Posterior vena cava (tissue), 2 donors: ENCODE results near the gene TIMM50. TPM values are rescaled to one million over a fixed set of nuclear protein-coding genes. Genes with fewer than 3 reads are reported as not detected.
"Not testable (repeated sequence)": the region's sequence is repeated elsewhere in the genome, so short reads cannot be mapped to it uniquely, and the experiment has no call there.

ENCODE experiments used
- DNase-seq: peaks from one replicate; pipeline ENCODE4 v3.0.0-alpha.2; 2020; ENCODE audit warnings: low spot score
- intact Hi-C, 2 donors: fragments of 100-400 bp; cut with DNase I; formaldehyde crosslinking; loops; one replicate each; pipeline versions ENCODE4 v1.14.1 to v1.14.2; 2022 to 2023
- long read RNA-seq, 2 donors: library from polyadenylated mRNA; unstranded; transcript quantifications; one replicate each; pipeline ENCODE4 v2.0.0, GENCODE V29; 2020 to 2021
- total RNA-seq, 2 donors: library from RNA; stranded (reverse); fragmentation: NEBNext Ultra II Directional; extraction: Animal tissue kit (Norgen Biotek cat#: 25700); gene quantifications; one replicate each; pipeline ENCODE4 v1.2.1, GENCODE V29; 2021
- donor health status: DM: yes; HTN: yes; CAD: no.
- donor health status: DM: yes; HTN: yes; CAD: no.

The TIMM50 gene
- 10 to 100 TPM; 44.5 to 45.5 TPM for total RNA-seq
- long read RNA-seq, donor 1, transcript TIMM50-201 (11 exons, 1,612 nt): major isoform, 18 of 19 reads
- long read RNA-seq, donor 1, partial matches to known transcripts: 0 of 19 reads
- long read RNA-seq, donor 1, other reads (novel, unspliced or antisense): 1 of 19 reads
- long read RNA-seq, donor 2, transcript TIMM50-201 (11 exons, 1,612 nt): major isoform, 192 of 216 reads
- long read RNA-seq, donor 2, partial matches to known transcripts: 6 of 216 reads
- long read RNA-seq, donor 2, other reads (novel, unspliced or antisense): 17 of 216 reads

- intact Hi-C loops: no loop called here
- peak; percentile 99 for DNase-seq
Measured at GRCh38 chr19:39480337-39481228, at the start of gene TIMM50. TSS of gene TIMM50 (plus strand) at chr19:39480838. CDS start at chr19:39480854, 16 bp downstream.

- intact Hi-C loops: loop anchor here in 1 of 2 donors (5.0 to 10.0 kb wide), 2 partner anchors 35 to 88 kb away; partner anchors contain the start of gene SAMD4B
- no peak for DNase-seq
Measured at GRCh38 chr19:39432677-39433025, 48.0 kb upstream of the TIMM50 start.

GRCh38 chr19:39433480-39434079, 47.1 kb upstream of the TIMM50 start:
- DNase-seq: no peak
- intact Hi-C loops: loop anchor here in 1 of 2 donors (5.0 to 10.0 kb wide), 2 partner anchors 36 to 89 kb away; partner anchors contain the start of gene SAMD4B

- no peak for DNase-seq
- intact Hi-C loops: loop anchor here in 1 of 2 donors (5.0 to 10.0 kb wide), 2 partner anchors 37 to 90 kb away; partner anchors contain the start of gene SAMD4B
Measured at GRCh38 chr19:39434123-39435076, 46.2 kb upstream of the TIMM50 start.

GRCh38 chr19:39435499-39436349, 44.9 kb upstream of the TIMM50 start, which contains the start of gene RPS16:
TSS of gene RPS16 (minus strand) at chr19:39435949. CDS start at chr19:39435895, 54 bp downstream.
- intact Hi-C loops: loop anchor here in 1 of 2 donors (10.0 kb wide), 1 partner anchor 91 kb away; the partner anchor contains the start of gene SAMD4B
- DNase-seq: peak; percentile 100

GRCh38 chr19:39436350-39436716, 44.3 kb upstream of the TIMM50 start:
- intact Hi-C loops: loop anchor here in 1 of 2 donors (10.0 kb wide), 1 partner anchor 92 kb away; the partner anchor contains the start of gene SAMD4B
- no peak for DNase-seq

GRCh38 chr19:39438270-39438934, 42.2 kb upstream of the TIMM50 start:
- DNase-seq: no peak
- intact Hi-C loops: loop anchor here in 1 of 2 donors (10.0 kb wide), 1 partner anchor 94 kb away; the partner anchor contains the start of gene SAMD4B

GRCh38 chr19:39444598-39445195, 35.9 kb upstream of the TIMM50 start:
- no peak for DNase-seq
- intact Hi-C loops: loop anchor here in 1 of 2 donors (5.0 kb wide), 1 partner anchor 88 kb away; the partner anchor contains the start of gene EID2B

GRCh38 chr19:39445196-39446111, 35.2 kb upstream of the TIMM50 start, which contains the start of gene SUPT5H:
TSS of gene SUPT5H (plus strand) at chr19:39445582. CDS start at chr19:39445891, 309 bp downstream.
- DNase-seq: peak; percentile 99
- intact Hi-C loops: loop anchor here in 1 of 2 donors (5.0 kb wide), 1 partner anchor 87 kb away; the partner anchor contains the start of gene EID2B

GRCh38 chr19:39446365-39447084, 34.1 kb upstream of the TIMM50 start:
- intact Hi-C loops: loop anchor here in 1 of 2 donors (5.0 kb wide), 1 partner anchor 86 kb away; the partner anchor contains the start of gene EID2B
- no peak for DNase-seq

- DNase-seq: no peak
- intact Hi-C loops: loop anchor here in 1 of 2 donors (5.0 kb wide), 1 partner anchor 84 kb away; the partner anchor contains the start of gene EID2B
Measured at GRCh38 chr19:39448271-39448670, 32.4 kb upstream of the TIMM50 start.

- DNase-seq: no peak
- intact Hi-C loops: loop anchor here in 1 of 2 donors (5.0 kb wide), 1 partner anchor 83 kb away; the partner anchor contains the start of gene EID2B
Measured at GRCh38 chr19:39449116-39449797, 31.4 kb upstream of the TIMM50 start.

GRCh38 chr19:39451257-39451656, 29.4 kb upstream of the TIMM50 start:
- DNase-seq, intact Hi-C loops: not testable (repeated sequence)

- intact Hi-C loops: no loop called here
- DNase-seq: no peak
Measured at GRCh38 chr19:39463403-39463802, 17.2 kb upstream of the TIMM50 start.
